Immature natural killer cell (primary cell): ENCODE data around the gene ADGRB2. TPM values are rescaled to one million over a fixed set of nuclear protein-coding genes. Genes with fewer than 3 reads are reported as not detected.

Source experiments
- DNase-seq, 3 donors: peaks; one replicate each; pipeline ENCODE4 v3.0.0; 2022; ENCODE audit warnings: mixed read lengths in 1 of 3
- H3K27ac Mint-ChIP-seq, 6 donors: one replicate each; pipeline ENCODE4 v1.8.0; 2020; ENCODE audit warnings: mixed read lengths in 6 of 6, mild to moderate bottlenecking in 5 of 6, inconsistent platforms in 4 of 6, moderate library complexity in 3 of 6
- H3K27me3 Mint-ChIP-seq, 3 donors: one replicate each; pipeline ENCODE4 v1.8.0; 2020 to 2021; ENCODE audit warnings: low read depth in 3 of 3, mild to moderate bottlenecking in 3 of 3, mixed read lengths in 3 of 3, moderate library complexity in 3 of 3, inconsistent platforms in 1 of 3
- H3K36me3 Mint-ChIP-seq, 3 donors: one replicate each; pipeline ENCODE4 v1.8.0; 2020; ENCODE audit warnings: mixed read lengths in 3 of 3, inconsistent platforms in 2 of 3, mild to moderate bottlenecking in 2 of 3
- H3K4me1 Mint-ChIP-seq, 2 donors: one replicate each; pipeline ENCODE4 v1.8.0; 2020; ENCODE audit warnings: inconsistent platforms in 2 of 2, mild to moderate bottlenecking in 2 of 2, mixed read lengths in 2 of 2, moderate library complexity in 1 of 2
- H3K4me3 Mint-ChIP-seq, 5 donors: one replicate each; pipeline ENCODE4 v1.8.0; 2020; ENCODE audit warnings: mild to moderate bottlenecking in 5 of 5, mixed read lengths in 5 of 5, inconsistent platforms in 3 of 5, moderate library complexity in 3 of 5
- H3K9me3 Mint-ChIP-seq, 6 donors: one replicate each; pipeline ENCODE4 v1.8.0; 2020; ENCODE audit warnings: mild to moderate bottlenecking in 6 of 6, mixed read lengths in 6 of 6, inconsistent platforms in 4 of 6, moderate library complexity in 3 of 6
- polyA plus RNA-seq, 3 donors: library from polyadenylated mRNA; unstranded; fragments of 300-500 nt; fragmentation: Illumina TruSeq; gene quantifications; one replicate each; pipeline ENCODE4 v1.2.3, GENCODE V29; 2021

Gene ADGRB2, protein sequence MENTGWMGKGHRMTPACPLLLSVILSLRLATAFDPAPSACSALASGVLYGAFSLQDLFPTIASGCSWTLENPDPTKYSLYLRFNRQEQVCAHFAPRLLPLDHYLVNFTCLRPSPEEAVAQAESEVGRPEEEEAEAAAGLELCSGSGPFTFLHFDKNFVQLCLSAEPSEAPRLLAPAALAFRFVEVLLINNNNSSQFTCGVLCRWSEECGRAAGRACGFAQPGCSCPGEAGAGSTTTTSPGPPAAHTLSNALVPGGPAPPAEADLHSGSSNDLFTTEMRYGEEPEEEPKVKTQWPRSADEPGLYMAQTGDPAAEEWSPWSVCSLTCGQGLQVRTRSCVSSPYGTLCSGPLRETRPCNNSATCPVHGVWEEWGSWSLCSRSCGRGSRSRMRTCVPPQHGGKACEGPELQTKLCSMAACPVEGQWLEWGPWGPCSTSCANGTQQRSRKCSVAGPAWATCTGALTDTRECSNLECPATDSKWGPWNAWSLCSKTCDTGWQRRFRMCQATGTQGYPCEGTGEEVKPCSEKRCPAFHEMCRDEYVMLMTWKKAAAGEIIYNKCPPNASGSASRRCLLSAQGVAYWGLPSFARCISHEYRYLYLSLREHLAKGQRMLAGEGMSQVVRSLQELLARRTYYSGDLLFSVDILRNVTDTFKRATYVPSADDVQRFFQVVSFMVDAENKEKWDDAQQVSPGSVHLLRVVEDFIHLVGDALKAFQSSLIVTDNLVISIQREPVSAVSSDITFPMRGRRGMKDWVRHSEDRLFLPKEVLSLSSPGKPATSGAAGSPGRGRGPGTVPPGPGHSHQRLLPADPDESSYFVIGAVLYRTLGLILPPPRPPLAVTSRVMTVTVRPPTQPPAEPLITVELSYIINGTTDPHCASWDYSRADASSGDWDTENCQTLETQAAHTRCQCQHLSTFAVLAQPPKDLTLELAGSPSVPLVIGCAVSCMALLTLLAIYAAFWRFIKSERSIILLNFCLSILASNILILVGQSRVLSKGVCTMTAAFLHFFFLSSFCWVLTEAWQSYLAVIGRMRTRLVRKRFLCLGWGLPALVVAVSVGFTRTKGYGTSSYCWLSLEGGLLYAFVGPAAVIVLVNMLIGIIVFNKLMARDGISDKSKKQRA (N-terminal part only)
- 1 to 10 TPM in 1 of 3 donors, under 1 TPM in 1, not detected in 1; 0.36 to 2.1 TPM for polyA plus RNA-seq

DNA sequence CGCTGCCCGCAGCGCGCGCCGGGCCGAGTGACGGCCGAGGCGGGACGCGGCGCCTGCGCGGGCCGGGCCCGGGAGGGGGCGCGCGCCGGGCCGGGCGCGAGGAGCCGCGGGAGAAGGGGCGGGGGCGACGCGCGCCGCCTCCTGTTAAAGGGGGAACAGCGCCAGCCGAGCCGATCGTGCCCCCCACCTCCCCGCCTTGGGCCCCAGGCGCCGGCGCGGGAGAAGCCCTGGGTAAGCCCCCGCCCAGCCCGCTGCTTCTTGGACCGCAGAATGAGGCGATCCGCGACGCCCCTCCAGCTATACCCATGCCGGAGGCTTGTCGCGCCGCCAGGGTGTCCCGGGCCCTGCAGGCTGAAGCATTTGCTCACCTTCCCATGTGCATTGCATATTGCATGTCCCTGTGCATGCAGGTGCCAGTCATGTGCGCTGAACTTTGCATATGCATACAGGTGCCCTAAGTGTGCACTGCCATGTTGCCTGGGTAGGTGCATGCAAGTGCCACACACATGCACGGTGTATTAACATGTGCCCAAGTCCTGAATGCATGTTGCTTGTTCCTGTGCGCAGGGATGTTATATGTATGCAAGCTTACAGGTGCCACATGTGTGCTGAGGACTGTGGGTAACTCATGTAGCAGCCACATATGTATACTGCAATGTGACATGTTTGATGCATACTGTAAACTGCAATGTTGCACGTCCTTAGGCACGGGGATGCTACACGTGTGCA, at the start of gene ADGRB2:
ADGRB2 (minus strand) TSS at position 29 of the 729 bp plus-strand sequence. CDS start 7,119 bp downstream, outside the sequence.
- H3K9me3 Mint-ChIP-seq = no peaks in the 10 kb centered on the region
- H3K4me3 Mint-ChIP-seq = peak within 1 kb of the TSS; percentile 83 to 90 (median 87)
- DNase-seq = peak in 1 of 3 donors; percentile 28
- H3K36me3 Mint-ChIP-seq = no peaks in the 10 kb centered on the region
- H3K4me1 Mint-ChIP-seq = peaks cover 36 to 39% of the 10 kb centered on the region in 2 donors
- peaks cover 0 to 8% (median 7%) of the 10 kb centered on the region in 3 donors for H3K27me3 Mint-ChIP-seq
- peak within 1 kb of the TSS in 3 of 6 donors; percentile 21 to 66 (median 55) for H3K27ac Mint-ChIP-seq

DNA sequence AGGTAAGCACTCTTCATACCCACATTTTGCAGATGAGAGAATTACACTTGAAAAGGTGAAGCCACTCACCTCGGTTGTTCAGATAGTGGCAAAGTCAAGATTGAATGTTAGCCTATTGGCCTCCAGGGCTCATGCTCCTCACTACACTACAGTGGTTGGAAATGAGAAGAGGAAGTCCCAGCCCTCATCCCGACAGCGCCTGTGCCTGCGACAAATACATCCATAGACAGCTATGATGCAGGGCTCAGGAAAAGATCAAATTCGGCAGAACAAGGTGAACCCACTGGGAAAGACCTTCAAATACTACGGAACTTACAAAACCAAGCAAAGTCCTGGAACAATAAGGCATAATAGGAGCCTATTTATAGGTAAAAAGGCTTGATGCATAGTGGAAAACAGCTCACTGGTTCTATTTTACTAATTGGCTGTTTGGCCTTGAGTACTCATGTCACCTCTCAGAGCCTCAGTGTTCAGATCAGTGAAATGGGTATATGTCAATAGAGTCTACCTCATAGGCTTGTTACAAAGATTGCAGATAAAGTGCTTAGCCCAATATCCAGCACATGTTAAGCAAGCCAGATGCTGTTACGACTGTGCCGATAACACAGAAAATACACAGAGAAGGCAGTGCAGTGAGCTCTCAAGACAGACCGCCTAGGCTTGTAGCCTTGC, 48.2 kb upstream of the ADGRB2 start:
- H3K4me3 Mint-ChIP-seq = no peak overlapping the region
- no peak overlapping the region for H3K27ac Mint-ChIP-seq
- DNase-seq = no peak
- peaks cover 0 to 9% (median 0%) of the 10 kb centered on the region in 3 donors for H3K27me3 Mint-ChIP-seq
- peaks cover 15 to 16% of the 10 kb centered on the region in 2 donors for H3K4me1 Mint-ChIP-seq
- no peaks in the 10 kb centered on the region for H3K36me3 Mint-ChIP-seq
- H3K9me3 Mint-ChIP-seq = no peaks in the 10 kb centered on the region

DNA sequence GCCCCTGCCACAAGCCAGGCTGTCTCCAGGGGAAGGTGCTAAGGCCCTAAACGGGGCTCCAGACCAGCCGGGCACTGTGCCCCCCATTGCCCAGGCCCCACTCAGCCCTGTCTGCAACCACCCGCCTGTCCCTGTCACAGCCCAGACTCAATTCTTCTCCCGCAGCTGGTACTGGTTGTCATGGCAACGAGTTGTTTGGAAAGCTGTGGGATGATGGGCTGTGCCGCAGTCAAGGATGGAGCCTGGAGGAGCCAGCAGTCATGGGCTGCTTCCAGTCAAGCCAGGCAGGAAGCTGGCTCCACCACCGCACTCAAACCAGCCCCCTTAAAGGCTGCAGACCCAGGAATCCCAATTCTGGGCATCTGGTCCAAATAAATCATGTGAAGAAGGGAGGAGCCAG, 47.5 kb upstream of the ADGRB2 start:
- Mint-ChIP-seq H3K36me3 (no peaks in the 10 kb centered on the region), H3K27ac (no peak overlapping the region), H3K4me3 (no peak overlapping the region), H3K27me3 (peaks cover 0 to 11% (median 0%) of the 10 kb centered on the region in 3 donors), H3K4me1 (peaks cover 9% of the 10 kb centered on the region in 2 donors), H3K9me3 (no peaks in the 10 kb centered on the region)
- no peak for DNase-seq

DNA sequence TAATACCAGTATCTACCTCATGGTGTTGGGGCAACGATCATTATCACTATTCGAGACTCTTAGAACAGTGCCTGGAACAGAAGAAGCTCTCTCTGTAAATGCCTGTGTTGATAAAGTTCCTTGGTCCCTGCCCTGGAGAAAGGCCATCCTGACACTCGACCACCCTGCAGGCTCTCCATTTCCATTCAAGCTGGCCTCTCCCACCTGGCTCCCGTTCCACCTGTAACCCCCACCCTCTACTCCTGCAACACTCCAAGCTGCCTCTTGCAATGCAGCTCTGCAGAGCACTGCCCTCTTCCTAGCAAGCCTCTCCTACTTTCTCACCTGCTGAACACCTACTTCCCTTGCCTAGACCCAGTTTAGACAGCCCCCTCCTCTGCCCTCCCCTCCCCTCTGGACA, 45.6 kb upstream of the ADGRB2 start:
- H3K4me3 Mint-ChIP-seq = no peak overlapping the region
- no peak for DNase-seq
- no peaks in the 10 kb centered on the region for H3K4me1 Mint-ChIP-seq
- H3K27me3 Mint-ChIP-seq = peaks cover 0 to 11% (median 0%) of the 10 kb centered on the region in 3 donors
- H3K27ac Mint-ChIP-seq = no peak overlapping the region
- H3K9me3 Mint-ChIP-seq = no peaks in the 10 kb centered on the region
- no peaks in the 10 kb centered on the region for H3K36me3 Mint-ChIP-seq

DNA sequence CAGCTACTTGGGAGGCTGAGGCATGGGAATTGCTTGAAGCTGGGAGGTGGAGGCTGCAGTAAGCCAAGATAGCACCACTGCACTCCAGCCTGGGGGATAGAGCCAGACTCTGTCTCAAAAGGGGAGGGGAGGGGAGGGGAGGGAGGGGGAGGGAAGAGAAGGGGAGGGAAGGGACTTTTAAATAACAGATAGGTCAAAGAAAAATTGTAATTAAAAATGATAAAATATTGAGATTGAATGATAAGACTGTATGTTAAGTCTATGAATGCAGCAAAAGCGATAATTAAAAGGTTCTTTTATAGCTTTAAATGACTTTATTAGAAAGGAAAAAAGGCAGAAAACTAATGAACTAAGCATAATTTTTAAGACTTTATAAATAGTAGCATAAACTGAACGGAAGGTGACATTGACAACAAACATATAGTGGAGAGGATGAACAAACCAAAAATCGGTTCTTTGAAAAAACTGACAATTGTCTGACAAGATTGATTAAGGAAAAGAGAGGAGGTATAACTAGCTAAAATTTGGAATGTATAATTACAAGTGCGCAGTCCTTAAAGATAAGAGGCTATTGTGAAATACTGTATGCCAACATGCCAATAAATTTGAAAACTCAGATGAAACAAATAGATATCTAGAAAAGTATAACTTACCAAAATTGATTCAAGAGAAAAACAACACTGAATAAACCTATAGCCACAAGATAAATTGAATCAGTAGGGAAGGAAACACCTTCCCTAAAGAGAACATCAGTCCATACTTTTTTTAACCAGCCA, 43.3 kb upstream of the ADGRB2 start:
- no peaks in the 10 kb centered on the region for H3K36me3 Mint-ChIP-seq
- no peak overlapping the region for H3K4me3 Mint-ChIP-seq
- no peaks in the 10 kb centered on the region for H3K9me3 Mint-ChIP-seq
- peaks cover 1 to 7% of the 10 kb centered on the region in 2 donors for H3K4me1 Mint-ChIP-seq
- H3K27me3 Mint-ChIP-seq = peaks cover 0 to 11% (median 0%) of the 10 kb centered on the region in 3 donors
- no peak overlapping the region for H3K27ac Mint-ChIP-seq
- no peak for DNase-seq

GRCh38 chr1:31805318-31805717, 41.2 kb upstream of the ADGRB2 start:
- no peaks in the 10 kb centered on the region for H3K9me3 Mint-ChIP-seq
- peaks cover 0 to 11% (median 0%) of the 10 kb centered on the region in 3 donors for H3K27me3 Mint-ChIP-seq
- H3K27ac Mint-ChIP-seq = no peak overlapping the region
- peaks cover 1 to 12% of the 10 kb centered on the region in 2 donors for H3K4me1 Mint-ChIP-seq
- DNase-seq = no peak
- H3K36me3 Mint-ChIP-seq = no peaks in the 10 kb centered on the region
- no peak overlapping the region for H3K4me3 Mint-ChIP-seq

- DNase-seq = no peak
- Mint-ChIP-seq H3K36me3 (no peaks in the 10 kb centered on the region), H3K4me3 (no peak overlapping the region), H3K27me3 (peaks cover 0 to 7% (median 0%) of the 10 kb centered on the region in 3 donors), H3K4me1 (peaks cover 1 to 12% of the 10 kb centered on the region in 2 donors), H3K27ac (no peak overlapping the region), H3K9me3 (no peaks in the 10 kb centered on the region)
These were observed 40.0 kb upstream of the ADGRB2 start for GRCh38 chr1:31804098-31804497.

DNA sequence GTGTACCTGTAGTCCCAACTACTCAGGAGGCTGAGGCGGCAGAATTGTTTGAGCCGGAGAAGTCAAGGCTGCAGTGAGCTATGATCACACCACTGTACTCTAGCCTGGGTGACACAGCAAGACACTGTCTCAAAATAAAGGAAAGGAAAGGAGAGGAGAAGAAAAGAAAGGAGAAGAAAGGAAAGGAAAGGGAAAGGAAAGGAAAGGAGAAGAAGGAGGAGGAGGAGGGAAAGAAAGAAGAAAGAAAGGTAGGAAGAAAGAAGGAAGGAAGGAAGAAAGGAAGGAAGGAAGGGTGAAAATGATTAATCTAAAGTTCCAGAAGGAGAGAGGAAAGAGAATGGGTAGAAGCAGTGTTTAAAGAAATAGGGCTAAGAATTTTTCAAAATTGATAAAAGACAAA, 39.5 kb upstream of the ADGRB2 start:
- Mint-ChIP-seq H3K27ac (no peak overlapping the region), H3K27me3 (peaks cover 0 to 7% (median 0%) of the 10 kb centered on the region in 3 donors), H3K4me3 (no peak overlapping the region), H3K4me1 (peaks cover 1 to 12% of the 10 kb centered on the region in 2 donors), H3K36me3 (no peaks in the 10 kb centered on the region), H3K9me3 (no peaks in the 10 kb centered on the region)
- DNase-seq = no peak

DNA sequence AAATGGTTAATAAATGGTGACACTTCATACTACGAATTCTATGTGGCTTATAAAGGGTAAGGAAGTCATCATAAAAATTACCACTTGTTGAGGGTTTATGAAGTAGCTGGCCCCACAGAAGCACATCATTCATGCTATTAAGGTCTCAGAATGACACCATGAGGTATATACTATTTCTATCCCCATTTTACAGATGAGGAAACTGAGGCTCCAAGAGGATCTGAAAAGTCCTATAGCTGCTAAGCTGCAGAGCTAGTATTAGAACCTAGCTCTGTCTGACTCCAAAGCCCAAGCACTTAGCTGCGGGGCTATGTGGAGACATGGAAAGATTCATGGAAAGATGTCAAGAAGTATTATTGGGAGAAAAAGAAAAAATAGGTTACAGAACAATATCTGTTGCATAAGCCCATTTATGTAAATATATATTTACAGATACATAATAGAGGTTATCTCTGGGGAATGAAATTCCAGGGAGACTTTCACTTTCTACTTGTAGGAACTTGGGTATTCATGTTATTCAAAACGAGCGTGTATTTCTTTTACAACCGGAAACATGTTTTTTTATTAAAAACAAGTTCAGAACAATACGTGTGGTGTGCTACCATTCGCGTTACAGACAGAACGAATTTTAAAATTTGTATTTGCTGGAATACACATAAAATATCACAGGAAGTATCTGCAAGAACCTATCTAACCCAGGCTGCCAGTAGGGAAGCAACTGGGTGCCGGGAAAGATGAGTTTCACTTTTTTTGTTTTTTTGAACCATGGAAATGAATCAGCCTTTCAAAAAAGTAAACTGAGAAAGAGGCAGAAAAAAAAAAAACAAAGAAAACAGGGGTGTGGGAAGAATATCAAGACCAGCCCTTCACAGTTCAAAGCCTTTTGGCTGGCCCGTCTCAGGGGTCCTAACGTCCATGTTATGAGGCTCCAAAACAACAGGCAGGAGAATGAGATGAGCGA, 38.3 kb upstream of the ADGRB2 start:
- Mint-ChIP-seq H3K9me3 (no peaks in the 10 kb centered on the region), H3K4me3 (peak overlapping the region; percentile 21 to 63 (median 38)), H3K27ac (peak overlapping the region in 3 of 6 donors; percentile 37 to 60 (median 39)), H3K36me3 (no peaks in the 10 kb centered on the region), H3K27me3 (peaks cover 0 to 7% (median 0%) of the 10 kb centered on the region in 3 donors), H3K4me1 (peaks cover 1 to 12% of the 10 kb centered on the region in 2 donors)
- no peak for DNase-seq

DNA sequence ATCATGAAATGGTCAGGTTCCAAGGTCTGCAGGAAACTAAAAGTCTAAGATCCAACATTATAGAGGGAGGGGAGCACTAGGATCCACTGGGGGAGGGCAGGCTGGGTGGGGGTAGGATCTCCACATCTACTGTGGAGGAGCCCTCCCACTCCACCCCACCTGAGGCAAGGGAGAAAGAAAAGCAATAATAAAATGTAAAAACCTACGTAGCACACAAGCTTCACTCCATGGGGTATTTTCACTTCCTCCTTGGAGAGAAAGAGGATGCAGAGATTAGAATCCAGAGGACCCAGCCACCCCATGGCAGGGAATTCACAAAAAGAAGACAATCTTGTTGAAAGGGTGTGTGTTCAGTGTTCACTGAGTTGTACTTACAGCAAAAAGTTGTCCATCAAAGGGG, 37.3 kb upstream of the ADGRB2 start:
- H3K27ac Mint-ChIP-seq = peak overlapping the region in 1 of 6 donors; percentile 26
- no peaks in the 10 kb centered on the region for H3K9me3 Mint-ChIP-seq
- H3K4me3 Mint-ChIP-seq = no peak overlapping the region
- no peaks in the 10 kb centered on the region for H3K36me3 Mint-ChIP-seq
- peaks cover 1 to 12% of the 10 kb centered on the region in 2 donors for H3K4me1 Mint-ChIP-seq
- peaks cover 0 to 1% (median 0%) of the 10 kb centered on the region in 3 donors for H3K27me3 Mint-ChIP-seq
- DNase-seq = no peak

GRCh38 chr1:31800674-31800967, 36.5 kb upstream of the ADGRB2 start:
- H3K27me3 Mint-ChIP-seq = peaks cover 0 to 1% (median 0%) of the 10 kb centered on the region in 3 donors
- H3K4me1 Mint-ChIP-seq = peaks cover 1 to 12% of the 10 kb centered on the region in 2 donors
- no peak for DNase-seq
- H3K9me3 Mint-ChIP-seq = no peaks in the 10 kb centered on the region
- H3K36me3 Mint-ChIP-seq = no peaks in the 10 kb centered on the region
- no peak overlapping the region for H3K27ac Mint-ChIP-seq
- H3K4me3 Mint-ChIP-seq = no peak overlapping the region
